Measurements from ENCODE around the gene CENPN. TPM values are rescaled to one million over a fixed set of nuclear protein-coding genes. Genes with fewer than 3 reads are reported as not detected.

Gene CENPN
- total RNA-seq, 1 donor from 2014 or later, result 5.0 TPM

DNA sequence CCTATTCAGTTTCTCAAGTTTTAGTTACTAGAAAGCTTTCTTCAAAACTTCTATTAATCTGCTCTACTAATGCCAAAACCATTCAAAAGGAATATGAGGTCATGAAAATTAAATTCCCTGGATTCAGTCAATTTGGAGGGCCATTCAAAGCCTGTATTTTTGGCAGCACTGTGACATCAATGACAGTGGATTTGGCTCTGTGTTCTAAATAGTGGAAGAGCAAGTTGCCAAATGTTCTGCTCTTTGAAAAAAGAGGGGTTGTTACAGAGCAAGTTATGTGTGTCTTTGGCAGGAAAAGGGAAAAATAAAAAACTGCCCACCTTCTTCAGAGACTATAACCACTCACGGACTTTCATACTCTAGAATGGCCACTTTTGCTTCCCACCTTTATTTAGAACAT lies 73.2 kb downstream of the CENPN start:
- no peak for DNase-seq
- Histone ChIP-seq H3K4me3 (no peak overlapping the region), H3K27me3 (ENCODE audit: low read depth) (no peaks in the 10 kb centered on the region), H3K4me1 (peaks cover 11% of the 10 kb centered on the region), H3K9me3 (no peaks in the 10 kb centered on the region), H3K36me3 (peaks cover 5% of the 10 kb centered on the region), H3K27ac (no peak overlapping the region)
- TF ChIP-seq, protein P1, sequence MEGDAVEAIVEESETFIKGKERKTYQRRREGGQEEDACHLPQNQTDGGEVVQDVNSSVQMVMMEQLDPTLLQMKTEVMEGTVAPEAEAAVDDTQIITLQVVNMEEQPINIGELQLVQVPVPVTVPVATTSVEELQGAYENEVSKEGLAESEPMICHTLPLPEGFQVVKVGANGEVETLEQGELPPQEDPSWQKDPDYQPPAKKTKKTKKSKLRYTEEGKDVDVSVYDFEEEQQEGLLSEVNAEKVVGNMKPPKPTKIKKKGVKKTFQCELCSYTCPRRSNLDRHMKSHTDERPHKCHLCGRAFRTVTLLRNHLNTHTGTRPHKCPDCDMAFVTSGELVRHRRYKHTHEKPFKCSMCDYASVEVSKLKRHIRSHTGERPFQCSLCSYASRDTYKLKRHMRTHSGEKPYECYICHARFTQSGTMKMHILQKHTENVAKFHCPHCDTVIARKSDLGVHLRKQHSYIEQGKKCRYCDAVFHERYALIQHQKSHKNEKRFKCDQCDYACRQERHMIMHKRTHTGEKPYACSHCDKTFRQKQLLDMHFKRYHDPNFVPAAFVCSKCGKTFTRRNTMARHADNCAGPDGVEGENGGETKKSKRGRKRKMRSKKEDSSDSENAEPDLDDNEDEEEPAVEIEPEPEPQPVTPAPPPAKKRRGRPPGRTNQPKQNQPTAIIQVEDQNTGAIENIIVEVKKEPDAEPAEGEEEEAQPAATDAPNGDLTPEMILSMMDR (IDR thresholded peaks at IDR 0.05), result no peak
- intact Hi-C loops (cut with DNase I), result no loop called here
- ATAC-seq, result no peak

DNA sequence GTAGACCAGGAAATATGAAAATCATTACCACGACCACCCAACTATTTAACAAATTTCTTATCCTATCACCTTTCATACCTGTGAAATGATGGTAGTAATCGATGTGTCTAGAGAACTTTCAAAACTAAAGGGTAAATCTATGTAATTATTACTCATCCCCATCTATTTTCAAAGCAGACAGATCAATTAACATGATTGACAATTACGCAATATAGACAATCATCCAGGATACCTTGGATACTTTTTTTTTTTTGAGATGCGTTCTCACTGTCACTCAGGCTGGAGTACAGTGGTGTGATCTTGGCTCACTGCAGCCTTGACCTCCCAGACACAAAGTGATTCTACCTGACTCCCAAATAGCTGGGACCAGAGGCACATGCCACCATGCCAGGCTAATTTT lies 74.0 kb downstream of the CENPN start:
- Histone ChIP-seq H3K36me3 (peaks cover 5% of the 10 kb centered on the region), H3K27me3 (ENCODE audit: low read depth) (no peaks in the 10 kb centered on the region), H3K4me3 (no peak overlapping the region), H3K9me3 (no peaks in the 10 kb centered on the region), H3K4me1 (peaks cover 11% of the 10 kb centered on the region), H3K27ac (no peak overlapping the region)
- no peak for ATAC-seq
- intact Hi-C loops (cut with DNase I), result no loop called here
- TF ChIP-seq, protein P1 (IDR thresholded peaks at IDR 0.05), result no peak
- DNase-seq, result no peak

Other genes starting within 250 kb of the CENPN start
- 14.7 TPM for gene CDYL2, start 202.6 kb upstream of the CENPN start, total RNA-seq
- 46.6 TPM for gene CMC2, start 329 bp upstream of the CENPN start, total RNA-seq
- gene ATMIN, start 28.6 kb downstream of the CENPN start, total RNA-seq, result 29.7 TPM
- not detected for gene C16orf46, start 70.0 kb downstream of the CENPN start, total RNA-seq
- gene GCSH, start 89.2 kb downstream of the CENPN start, total RNA-seq, result 14.7 TPM
- 0.74 TPM for gene BCO1, start 231.5 kb downstream of the CENPN start, total RNA-seq

Measured in lower lobe of right lung (tissue), 2 donors.